PC-3 (cell line): ENCODE measurements around the gene PRPF19. TPM values are rescaled to one million over a fixed set of nuclear protein-coding genes. Genes with fewer than 3 reads are reported as not detected.

Source experiments
- ATAC-seq: fragments of 200-7000 bp; cut with Tn5 transposase; 2 replicates; pipeline ENCODE4 v1.9.1; 2020; ENCODE audit warnings: mild to moderate bottlenecking, moderate library complexity
- BruUV-seq: library from RNA; stranded (reverse); fragments of 400-500 nt; replicated peaks from 2 replicates; lab custom pipeline; 2021; lab: Mats Ljungman, UMichigan
- CTCF ChIA-PET: fragments of 300-600 bp; sonication (Branson Sonifier 250); formaldehyde crosslinking; loops from one replicate; lab custom pipeline; 2022; ENCODE audit warnings: antibody characterized with exemption; lab: Charles Lee
- POLR2A ChIA-PET: fragments of 300-600 bp; sonication (Branson Sonifier 250); formaldehyde crosslinking; loops from one replicate; lab custom pipeline; 2022; ENCODE audit warnings: antibody characterized with exemption; ENCODE audit not compliant: unreplicated experiment; lab: Charles Lee
- DNase-seq: peaks from one replicate; pipeline ENCODE4 v3.0.0-alpha.2; 2015
- H2AFZ ChIP-seq: fragments of 300-600 bp; sonication (generic); 2 replicates; pipeline ENCODE4 v1.6.0; 2016; ENCODE audit warnings: antibody characterized with exemption, low read length
- H3F3A ChIP-seq: fragments of 300-600 bp; sonication (generic); one replicate; pipeline ENCODE4 v1.6.0; 2017; ENCODE audit warnings: antibody characterized with exemption, low read length, control low read depth, mild to moderate bottlenecking; ENCODE audit not compliant: unreplicated experiment
- H3K27ac ChIP-seq: fragments of 300-600 bp; sonication (generic); 2 replicates; pipeline ENCODE4 v1.5.1; 2016; ENCODE audit warnings: mild to moderate bottlenecking, low read length
- H3K27me3 ChIP-seq: fragments of 300-600 bp; sonication (generic); 2 replicates; pipeline ENCODE4 v1.6.1; 2016; ENCODE audit warnings: low read length, mixed read lengths
- H3K36me3 ChIP-seq: fragments of 300-600 bp; sonication (generic); 2 replicates; pipeline ENCODE4 v1.6.1; 2016; ENCODE audit warnings: low read depth, mixed run types, low read length, mixed read lengths
- H3K4me1 ChIP-seq: fragments of 300-600 bp; sonication (generic); 2 replicates; pipeline ENCODE4 v1.5.1; 2016; ENCODE audit warnings: low read length; ENCODE audit not compliant: insufficient read depth
- H3K4me2 ChIP-seq: fragments of 300-600 bp; sonication (generic); 2 replicates; pipeline ENCODE4 v1.6.0; 2016; ENCODE audit warnings: low read length
- H3K4me3 ChIP-seq: fragments of 300-600 bp; sonication (generic); 2 replicates; pipeline ENCODE4 v1.5.1; 2016; ENCODE audit warnings: mild to moderate bottlenecking, low read length, mixed read lengths
- H3K79me2 ChIP-seq: fragments of 300-600 bp; sonication (generic); 2 replicates; pipeline ENCODE4 v1.6.1; 2017; ENCODE audit warnings: low read length, mixed read lengths
- H3K9ac ChIP-seq: fragments of 300-600 bp; sonication (generic); 2 replicates; pipeline ENCODE4 v1.6.0; 2016; ENCODE audit warnings: mild to moderate bottlenecking, low read length
- H3K9me2 ChIP-seq: fragments of 300-600 bp; sonication (generic); replicated peaks from 2 replicates; pipeline ENCODE4 v1.6.1; 2016; ENCODE audit warnings: mixed run types, low read length, mixed read lengths
- H3K9me3 ChIP-seq: fragments of 300-600 bp; sonication (generic); 2 replicates; pipeline ENCODE4 v1.6.1; 2016; ENCODE audit warnings: low read length, mixed read lengths
- H4K20me1 ChIP-seq: fragments of 300-600 bp; sonication (generic); 2 replicates; pipeline ENCODE4 v1.6.1; 2016; ENCODE audit warnings: low read length, mixed read lengths
- CTCF ChIP-seq: fragments of 300-600 bp; sonication (generic); conservative IDR thresholded peaks from 2 replicates; pipeline ENCODE4 v1.5.1; 2017; ENCODE audit warnings: antibody characterized with exemption, low read depth, mild to moderate bottlenecking, low read length
- EZH2 ChIP-seq: fragments of 300-600 bp; sonication (generic); IDR thresholded peaks from one replicate; pipeline ENCODE4 v1.6.1; 2017; ENCODE audit warnings: antibody characterized with exemption, mild to moderate bottlenecking, low read length; ENCODE audit not compliant: unreplicated experiment
- EZH2phosphoT487 ChIP-seq: fragments of 300-600 bp; sonication (generic); IDR thresholded peaks from 2 replicates; pipeline ENCODE4 v1.6.1; 2018; ENCODE audit warnings: mild to moderate bottlenecking, antibody characterized with exemption, low read length, borderline replicate concordance
- intact Hi-C: fragments of 100-400 bp; cut with micrococcal nuclease; formaldehyde crosslinking; loops from 2 replicates; pipeline ENCODE4 v1.9.0; 2023
- total RNA-seq: library from RNA; depleted of rRNA; stranded (reverse); fragments of >200 nt; gene quantifications from 2 replicates; pipeline ENCODE4 v1.2.3, GENCODE V29; 2014

PRPF19 gene
- total RNA-seq, 1 experiment from 2014 or later, result 165 TPM

- CTCF ChIA-PET, result no interaction called here
These were observed 43.6 kb upstream of the PRPF19 start for GRCh38 chr11:60950024-60950423.

GRCh38 chr11:60948250-60948649 is 41.9 kb upstream of the PRPF19 start:
- Histone ChIP-seq H2AFZ (no peak overlapping the region), H3K9ac (no peak overlapping the region), H3K79me2 (no peaks in the 10 kb centered on the region), H3F3A (no peaks in the 10 kb centered on the region), H3K4me3 (no peak overlapping the region), H3K9me3 (no peaks in the 10 kb centered on the region), H3K4me2 (no peak overlapping the region), H3K27me3 (no peaks in the 10 kb centered on the region), H3K27ac (no peak overlapping the region), H4K20me1 (no peaks in the 10 kb centered on the region), H3K9me2 (no peaks in the 10 kb centered on the region), H3K36me3 (no peaks in the 10 kb centered on the region), H3K4me1 (0 out of 2 replicates have a peak, but pooled peaks cover 4% of the 10 kb centered on the region)
- ChIA-PET CTCF (no interaction called here), POLR2A (no interaction called here)
- intact Hi-C loops, result no loop called here
- ATAC-seq (no peak), DNase-seq (no peak)
- no TSS peak for BruUV-seq
- TF ChIP-seq CTCF, result no peak
- no peak for TF ChIP-seq EZH2
- TF ChIP-seq EZH2phosphoT487, result no peak

More at GRCh38 chr11:60950024-60950423, 43.6 kb upstream of the PRPF19 start:
- Histone ChIP-seq H2AFZ (no peak overlapping the region), H3F3A (no peaks in the 10 kb centered on the region), H3K4me3 (no peak overlapping the region), H3K4me1 (no peaks in the 10 kb centered on the region), H3K79me2 (no peaks in the 10 kb centered on the region), H3K9me3 (no peaks in the 10 kb centered on the region), H3K4me2 (no peak overlapping the region), H3K9me2 (no peaks in the 10 kb centered on the region), H3K27me3 (no peaks in the 10 kb centered on the region), H3K36me3 (no peaks in the 10 kb centered on the region), H3K9ac (no peak overlapping the region), H4K20me1 (no peaks in the 10 kb centered on the region), H3K27ac (no peak overlapping the region)
- no peak for ATAC-seq
- POLR2A ChIA-PET, result no interaction called here
- TF ChIP-seq EZH2 (no peak), EZH2phosphoT487 (no peak), CTCF (no peak)
- BruUV-seq, result no TSS peak
- DNase-seq, result no peak
- intact Hi-C loops, result no loop called here

GRCh38 chr11:60947700-60948099 is 41.3 kb upstream of the PRPF19 start:
- H3K9me3 ChIP-seq, result no peaks in the 10 kb centered on the region
- H3K27me3 ChIP-seq, result no peaks in the 10 kb centered on the region
- H3K9ac ChIP-seq, result no peak overlapping the region
- peaks cover 6% of the 10 kb centered on the region; the same call in 1 of the 2 replicates for H3K4me1 ChIP-seq
- intact Hi-C loops, result no loop called here
- no peaks in the 10 kb centered on the region for H3K9me2 ChIP-seq
- BruUV-seq, result no TSS peak
- no peak overlapping the region for H2AFZ ChIP-seq
- H3K4me3 ChIP-seq, result no peak overlapping the region
- no peaks in the 10 kb centered on the region for H3K79me2 ChIP-seq
- ChIA-PET POLR2A (no interaction called here), CTCF (no interaction called here)
- no peaks in the 10 kb centered on the region for H4K20me1 ChIP-seq
- H3K4me2 ChIP-seq, result no peak overlapping the region
- no peaks in the 10 kb centered on the region for H3K36me3 ChIP-seq
- no peak for DNase-seq
- TF ChIP-seq CTCF (no peak), EZH2 (no peak), EZH2phosphoT487 (no peak)
- ATAC-seq, result no peak
- H3K27ac ChIP-seq, result no peak overlapping the region
- no peaks in the 10 kb centered on the region for H3F3A ChIP-seq
